Gastrocnemius medialis (tissue), 4 donors: ENCODE measurements around the gene ZNF777. TPM values are rescaled to one million over a fixed set of nuclear protein-coding genes. Genes with fewer than 3 reads are reported as not detected.

Experiments used
- ATAC-seq, 2 donors: fragments of 150-250 bp; one replicate each; pipeline ENCODE4 v1.9.1; 2016
- DNase-seq, 2 donors: peaks; one replicate each; pipeline ENCODE4 v3.0.0-alpha.2; 2019
- H3K27ac ChIP-seq, 4 donors: fragments of 200-600 bp; sonication (generic); 1 replicate in 1 of 4; 2 replicates in 3 of 4; pipeline ENCODE4 v1.5.1; 2016 to 2018; ENCODE audit warnings: mild to moderate bottlenecking in 2 of 4, moderate library complexity in 1 of 4
- H3K27me3 ChIP-seq, 3 donors: fragments of 200-600 bp; sonication (generic) in 2 of 3; 1 replicate in 1 of 3; 2 replicates in 2 of 3; pipeline versions ENCODE4 v1.5.1 to v1.6.0; 2016 to 2019; ENCODE audit warnings: mild to moderate bottlenecking in 1 of 3, moderate library complexity in 1 of 3
- H3K36me3 ChIP-seq, 2 donors: fragments of 200-600 bp; sonication (generic) in 1 of 2; one replicate each; pipeline ENCODE4 v1.5.1; 2017 to 2018
- H3K4me1 ChIP-seq, 2 donors: fragments of 200-600 bp; sonication (generic) in 1 of 2; one replicate each; pipeline ENCODE4 v1.5.1; 2016 to 2017; ENCODE audit warnings: mild to moderate bottlenecking in 2 of 2
- H3K4me3 ChIP-seq, 4 donors: fragments of 200-600 bp; sonication (generic) in 3 of 4; 1 replicate in 1 of 4; 2 replicates in 3 of 4; pipeline ENCODE4 v1.5.1; 2016 to 2019; ENCODE audit warnings: mild to moderate bottlenecking in 2 of 4
- H3K9me3 ChIP-seq, 3 donors: fragments of 200-600 bp; sonication (generic) in 2 of 3; 1 replicate in 1 of 3; 2 replicates in 2 of 3; pipeline ENCODE4 v1.5.1; 2016 to 2019
- POLR2A ChIP-seq, 2 donors: fragments of 450-650 bp; IDR thresholded peaks; one replicate each; pipeline ENCODE4 v1.6.1; 2017; ENCODE audit warnings: antibody characterized with exemption in 2 of 2, mild to moderate bottlenecking in 2 of 2, moderate library complexity in 2 of 2
- in situ Hi-C, 4 donors: fragments of 200-750 bp; cut with MboI; loops; one replicate each; pipeline versions ENCODE4 v1.15.0 to v1.8.0; 2017; ENCODE audit warnings: low sequenced_read_pairs in 4 of 4
- intact Hi-C: fragments of 100-400 bp; cut with DNase I; formaldehyde crosslinking; loops from one replicate; pipeline ENCODE4 v1.15.1; 2023; ENCODE audit warnings: low total_unique reads
- total RNA-seq, 4 donors: library from RNA; depleted of rRNA; stranded (reverse); fragments of >200 nt; gene quantifications; one replicate each; pipeline versions ENCODE4 v1.1.0 to v1.2.3, GENCODE V29; 2016
- TF ChIP-seq, protein P1 (sequence below), 5 experiments: fragments of 450-650 bp in 3 of 5; fragments of 200-600 bp in 2 of 5; sonication (generic) in 2 of 5; IDR thresholded peaks in 4 of 5; conservative IDR thresholded peaks in 1 of 5; 1 replicate in 4 of 5; 2 replicates in 1 of 5; pipeline ENCODE4 v1.5.1; 2016 to 2019; ENCODE audit warnings: antibody characterized with exemption in 5 of 5, mild to moderate bottlenecking in 3 of 5, moderate library complexity in 3 of 5

The ZNF777 gene
- total RNA-seq, 4 donors from 2014 or later, result 7.6 to 17.6 (median 15.1) TPM

- in situ Hi-C loops (no loop called here), intact Hi-C loops (no loop called here)
- H3K36me3 ChIP-seq, result peaks cover 0 to 53% of the 10 kb centered on the region in 2 donors
- H3K4me3 ChIP-seq, result no peak overlapping the region
- no peaks in the 10 kb centered on the region for H3K9me3 ChIP-seq
- no peaks in the 10 kb centered on the region for H3K27me3 ChIP-seq
- TF ChIP-seq, protein P1, sequence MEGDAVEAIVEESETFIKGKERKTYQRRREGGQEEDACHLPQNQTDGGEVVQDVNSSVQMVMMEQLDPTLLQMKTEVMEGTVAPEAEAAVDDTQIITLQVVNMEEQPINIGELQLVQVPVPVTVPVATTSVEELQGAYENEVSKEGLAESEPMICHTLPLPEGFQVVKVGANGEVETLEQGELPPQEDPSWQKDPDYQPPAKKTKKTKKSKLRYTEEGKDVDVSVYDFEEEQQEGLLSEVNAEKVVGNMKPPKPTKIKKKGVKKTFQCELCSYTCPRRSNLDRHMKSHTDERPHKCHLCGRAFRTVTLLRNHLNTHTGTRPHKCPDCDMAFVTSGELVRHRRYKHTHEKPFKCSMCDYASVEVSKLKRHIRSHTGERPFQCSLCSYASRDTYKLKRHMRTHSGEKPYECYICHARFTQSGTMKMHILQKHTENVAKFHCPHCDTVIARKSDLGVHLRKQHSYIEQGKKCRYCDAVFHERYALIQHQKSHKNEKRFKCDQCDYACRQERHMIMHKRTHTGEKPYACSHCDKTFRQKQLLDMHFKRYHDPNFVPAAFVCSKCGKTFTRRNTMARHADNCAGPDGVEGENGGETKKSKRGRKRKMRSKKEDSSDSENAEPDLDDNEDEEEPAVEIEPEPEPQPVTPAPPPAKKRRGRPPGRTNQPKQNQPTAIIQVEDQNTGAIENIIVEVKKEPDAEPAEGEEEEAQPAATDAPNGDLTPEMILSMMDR (IDR thresholded peaks at IDR 0.05 in 4 of 5, conservative IDR thresholded peaks at IDR 0.05 in 1 of 5), result no peak
- no peak for TF ChIP-seq POLR2A (IDR thresholded peaks at IDR 0.05)
- no peaks in the 10 kb centered on the region for H3K4me1 ChIP-seq
- DNase-seq (no peak), ATAC-seq (no peak)
- no peak overlapping the region for H3K27ac ChIP-seq
Measured at GRCh38 chr7:149471289-149471953, 10.6 kb upstream of the ZNF777 start.

DNA sequence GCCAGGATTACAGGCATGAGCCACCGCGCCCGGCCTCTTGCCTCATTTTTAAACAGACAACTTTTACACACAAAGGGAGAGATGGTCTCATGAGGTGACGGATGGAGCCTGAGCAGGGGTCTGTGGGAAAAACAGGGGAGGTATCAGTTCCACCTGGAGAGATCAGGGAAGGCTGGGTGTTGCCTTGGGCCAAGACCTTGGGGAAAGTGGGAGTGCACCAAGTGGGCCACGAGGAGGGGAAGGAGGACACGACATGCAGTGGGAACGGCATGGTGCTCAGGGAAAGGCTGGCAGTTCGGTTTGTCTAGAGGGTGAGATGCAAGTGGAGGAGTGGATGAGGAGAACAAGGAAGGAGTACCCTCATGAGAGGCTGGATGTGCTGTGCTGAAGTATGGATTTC is 8.9 kb upstream of the ZNF777 start:
- H3K36me3 ChIP-seq, result peaks cover 0 to 39% of the 10 kb centered on the region in 2 donors
- no peak for TF ChIP-seq POLR2A (IDR thresholded peaks at IDR 0.05)
- TF ChIP-seq, protein P1 (IDR thresholded peaks at IDR 0.05 in 4 of 5, conservative IDR thresholded peaks at IDR 0.05 in 1 of 5), result no peak
- no peaks in the 10 kb centered on the region for H3K4me1 ChIP-seq
- H3K9me3 ChIP-seq, result no peaks in the 10 kb centered on the region
- intact Hi-C loops, result no loop called here
- H3K27me3 ChIP-seq, result no peaks in the 10 kb centered on the region
- no peak overlapping the region for H3K27ac ChIP-seq
- ATAC-seq, result no peak
- DNase-seq, result no peak
- in situ Hi-C loops, result no loop called here
- H3K4me3 ChIP-seq, result no peak overlapping the region

DNA sequence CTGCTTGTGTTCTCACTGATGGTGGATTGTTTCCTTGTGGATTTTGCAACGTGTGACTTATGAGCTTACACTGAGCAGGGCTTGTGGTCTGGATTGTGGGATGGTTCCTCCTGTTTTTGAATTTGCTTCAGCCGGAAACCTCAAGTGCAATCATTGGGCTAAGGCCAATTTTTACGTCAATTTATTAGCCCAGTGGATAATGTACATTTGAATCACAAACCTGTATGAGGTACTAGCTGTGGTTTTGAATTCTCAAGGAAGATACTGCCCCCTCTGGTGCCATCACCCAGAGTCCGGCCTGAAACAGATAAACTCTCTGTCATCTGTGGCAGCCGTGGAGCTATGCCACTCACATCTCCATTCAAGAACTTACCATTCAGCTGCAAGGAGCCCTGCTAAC is 7.3 kb upstream of the ZNF777 start:
- intact Hi-C loops (no loop called here), in situ Hi-C loops (no loop called here)
- no peak for TF ChIP-seq POLR2A (IDR thresholded peaks at IDR 0.05)
- TF ChIP-seq, protein P1 (IDR thresholded peaks at IDR 0.05 in 4 of 5, conservative IDR thresholded peaks at IDR 0.05 in 1 of 5), result no peak
- DNase-seq (no peak), ATAC-seq (no peak)
- no peaks in the 10 kb centered on the region for H3K4me1 ChIP-seq
- no peaks in the 10 kb centered on the region for H3K27me3 ChIP-seq
- H3K27ac ChIP-seq, result no peak overlapping the region
- no peaks in the 10 kb centered on the region for H3K9me3 ChIP-seq
- H3K4me3 ChIP-seq, result no peak overlapping the region
- H3K36me3 ChIP-seq, result peaks cover 0 to 25% of the 10 kb centered on the region in 2 donors

DNA sequence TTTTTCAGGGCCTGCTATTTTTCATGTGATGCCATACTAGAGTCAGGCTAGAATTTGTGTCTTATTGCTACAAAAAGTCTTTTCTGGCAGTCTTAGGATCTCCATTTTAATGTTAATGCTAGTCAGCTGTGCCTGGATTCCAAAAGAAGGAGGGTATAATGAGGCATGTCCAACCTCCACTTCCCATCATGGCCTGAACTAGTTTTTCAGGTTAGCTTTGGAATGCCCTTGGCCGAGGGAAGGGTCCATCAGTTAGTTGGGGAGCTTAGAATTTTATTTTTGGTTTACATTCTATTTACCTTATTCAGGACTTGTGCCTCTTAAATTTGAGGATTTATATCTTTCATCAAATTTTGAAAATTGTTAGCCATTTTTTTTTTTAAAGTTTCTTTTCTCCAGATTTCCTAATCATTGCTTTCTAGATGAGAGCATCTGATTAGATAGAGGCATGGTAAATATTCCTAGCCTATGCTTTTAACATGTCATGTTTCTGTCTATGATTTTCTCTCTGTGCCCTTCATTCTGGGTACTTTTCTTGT is 6.5 kb upstream of the ZNF777 start:
- intact Hi-C loops, result no loop called here
- H3K4me3 ChIP-seq, result no peak overlapping the region
- in situ Hi-C loops, result no loop called here
- H3K27me3 ChIP-seq, result no peaks in the 10 kb centered on the region
- no peak overlapping the region for H3K27ac ChIP-seq
- no peak for ATAC-seq
- DNase-seq, result no peak
- TF ChIP-seq POLR2A (IDR thresholded peaks at IDR 0.05), result no peak
- TF ChIP-seq, protein P1 (IDR thresholded peaks at IDR 0.05 in 4 of 5, conservative IDR thresholded peaks at IDR 0.05 in 1 of 5), result no peak
- H3K4me1 ChIP-seq, result no peaks in the 10 kb centered on the region
- peaks cover 0 to 16% of the 10 kb centered on the region in 2 donors for H3K36me3 ChIP-seq
- H3K9me3 ChIP-seq, result no peaks in the 10 kb centered on the region
